Posterior vena cava (tissue), 2 donors: ENCODE measurements around the gene PTPN13. TPM values are rescaled to one million over a fixed set of nuclear protein-coding genes. Genes with fewer than 3 reads are reported as not detected.
"Not testable (repeated sequence)": the region's sequence is repeated elsewhere in the genome, so short reads cannot be mapped to it uniquely, and the experiment has no call there.

Experiments
- DNase-seq: peaks from one replicate; pipeline ENCODE4 v3.0.0-alpha.2; 2020; ENCODE audit warnings: low spot score
- intact Hi-C, 2 donors: fragments of 100-400 bp; cut with DNase I; formaldehyde crosslinking; loops; one replicate each; pipeline versions ENCODE4 v1.14.1 to v1.14.2; 2022 to 2023
- total RNA-seq, 2 donors: library from RNA; stranded (reverse); fragmentation: NEBNext Ultra II Directional; extraction: Animal tissue kit (Norgen Biotek cat#: 25700); gene quantifications; one replicate each; pipeline ENCODE4 v1.2.1, GENCODE V29; 2021
- donor health status: DM: yes; HTN: yes; CAD: no.
- donor health status: DM: yes; HTN: yes; CAD: no.

The PTPN13 gene
- total RNA-seq, 2 donors from 2014 or later = 11.2 to 20.9 TPM

DNA sequence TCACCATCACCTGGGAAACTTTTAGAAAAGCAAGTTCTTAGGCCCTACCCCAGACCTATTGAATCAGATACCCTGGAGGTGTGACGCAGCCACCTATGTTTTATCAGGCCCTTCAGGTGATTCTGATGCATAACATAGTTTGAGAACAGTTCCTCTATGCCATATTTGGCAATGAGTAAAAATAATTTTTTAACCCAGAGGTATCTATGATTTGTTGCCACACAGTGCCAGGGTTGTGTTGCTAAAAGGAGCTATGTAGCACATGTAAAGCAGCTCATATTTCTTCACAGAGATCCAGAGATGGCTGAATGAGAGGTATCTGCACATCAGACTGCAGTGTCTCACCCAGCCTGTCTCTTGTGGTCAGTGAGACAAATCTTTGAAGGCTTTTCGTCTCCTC lies 85.3 kb downstream of the PTPN13 start:
- intact Hi-C loops = no loop called here
- DNase-seq = no peak

- intact Hi-C loops = no loop called here
- DNase-seq = no peak
Measured at GRCh38 chr4:86683167-86683566, 89.1 kb downstream of the PTPN13 start.

GRCh38 chr4:86683983-86684382 lies 89.9 kb downstream of the PTPN13 start:
- no peak for DNase-seq
- intact Hi-C loops = no loop called here

- intact Hi-C loops = no loop called here
- DNase-seq = no peak
Measured at GRCh38 chr4:86685401-86685800, 91.3 kb downstream of the PTPN13 start.

- intact Hi-C loops = no loop called here
Measured at GRCh38 chr4:86686741-86687140, 92.6 kb downstream of the PTPN13 start.

GRCh38 chr4:86688026-86688425 lies 93.9 kb downstream of the PTPN13 start:
- DNase-seq = no peak
- intact Hi-C loops = no loop called here

More at GRCh38 chr4:86686741-86687140, 92.6 kb downstream of the PTPN13 start:
- DNase-seq = no peak

GRCh38 chr4:86704601-86705000 lies 110.5 kb downstream of the PTPN13 start:
- intact Hi-C loops = no loop called here
- DNase-seq = no peak

DNA sequence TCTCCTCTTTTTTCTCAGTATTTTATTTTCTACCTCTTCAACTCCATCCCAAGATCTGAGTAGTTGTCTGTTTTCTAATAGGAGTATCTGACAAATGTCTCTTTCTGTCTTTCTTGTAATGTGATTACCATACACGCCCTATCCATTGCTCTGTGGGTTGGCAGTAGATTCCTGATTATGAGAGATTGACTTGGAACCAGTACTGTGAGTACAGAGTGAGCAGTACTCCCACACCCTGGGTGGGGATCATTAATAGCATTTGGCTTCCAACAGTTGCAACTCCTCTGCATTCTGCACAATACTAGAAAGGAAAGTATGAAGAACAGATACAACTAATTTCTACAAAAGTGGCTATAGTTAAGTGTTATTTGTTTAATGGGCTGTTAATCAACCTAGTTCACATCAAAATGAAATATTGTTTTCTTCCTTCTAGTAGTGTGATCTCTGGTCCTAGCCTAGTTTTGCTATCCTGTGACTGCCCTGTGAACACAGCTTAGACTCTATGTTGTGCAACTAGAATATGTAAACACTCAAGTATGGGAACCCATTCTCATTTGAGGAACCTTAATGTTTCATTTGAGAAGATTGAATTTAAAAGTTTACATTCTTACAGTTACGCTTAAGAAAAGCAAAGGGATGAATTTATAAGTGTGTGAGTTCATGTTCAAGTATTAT lies 112.9 kb downstream of the PTPN13 start:
- intact Hi-C loops = no loop called here
- no peak for DNase-seq

DNA sequence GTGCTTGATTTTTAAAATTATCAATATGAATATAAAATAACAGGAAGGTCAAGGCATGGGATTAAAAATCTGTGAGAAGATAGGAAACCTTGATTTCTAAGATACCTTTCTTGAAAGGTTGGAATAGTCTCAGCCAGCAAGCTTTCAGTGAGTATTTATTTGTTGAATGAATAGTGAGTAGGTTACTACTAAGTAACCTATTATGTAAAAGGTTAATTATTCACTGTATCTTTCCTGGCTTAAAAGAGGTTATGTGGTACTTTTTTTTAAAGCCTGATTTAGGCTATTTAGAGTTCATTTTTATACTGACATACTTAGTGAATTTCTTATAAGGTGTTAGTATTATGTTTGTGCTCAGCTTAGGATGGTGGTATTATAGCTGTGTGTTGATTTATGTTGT lies 123.5 kb downstream of the PTPN13 start:
- intact Hi-C loops = no loop called here
- no peak for DNase-seq

GRCh38 chr4:86718152-86718551 lies 124.0 kb downstream of the PTPN13 start:
- intact Hi-C loops = no loop called here
- DNase-seq = no peak

- DNase-seq, intact Hi-C loops: not testable (repeated sequence)
Measured at GRCh38 chr4:86719149-86719548, 125.0 kb downstream of the PTPN13 start.

DNA sequence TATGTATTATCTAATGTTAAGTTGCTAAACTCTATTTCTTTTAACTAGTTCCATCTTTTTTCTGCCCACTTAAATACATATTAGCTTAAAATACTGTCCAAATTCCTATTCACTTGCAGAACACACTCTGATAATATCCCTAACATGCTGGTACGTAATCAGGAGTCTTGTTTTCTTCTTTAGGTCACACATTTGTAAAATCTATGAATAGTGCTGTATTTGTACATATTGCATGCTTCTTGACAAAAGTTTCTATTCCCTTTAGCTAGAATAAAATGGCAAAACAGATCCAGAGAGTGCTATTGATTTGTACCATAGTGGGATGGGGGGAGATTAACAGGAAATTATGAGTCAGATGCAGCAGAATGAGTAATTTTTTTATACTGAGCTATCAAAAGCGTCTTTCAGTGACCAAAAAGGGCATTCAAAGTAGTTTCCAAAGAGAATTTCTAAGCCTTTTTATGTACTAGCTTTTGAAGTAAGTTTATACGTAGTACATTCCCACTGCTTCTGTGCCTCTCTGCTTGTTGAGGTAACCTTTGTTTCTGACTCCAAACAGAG lies 126.5 kb downstream of the PTPN13 start:
- no peak for DNase-seq
- intact Hi-C loops = no loop called here

GRCh38 chr4:86721412-86721811 lies 127.3 kb downstream of the PTPN13 start:
- no peak for DNase-seq
- intact Hi-C loops = no loop called here

DNA sequence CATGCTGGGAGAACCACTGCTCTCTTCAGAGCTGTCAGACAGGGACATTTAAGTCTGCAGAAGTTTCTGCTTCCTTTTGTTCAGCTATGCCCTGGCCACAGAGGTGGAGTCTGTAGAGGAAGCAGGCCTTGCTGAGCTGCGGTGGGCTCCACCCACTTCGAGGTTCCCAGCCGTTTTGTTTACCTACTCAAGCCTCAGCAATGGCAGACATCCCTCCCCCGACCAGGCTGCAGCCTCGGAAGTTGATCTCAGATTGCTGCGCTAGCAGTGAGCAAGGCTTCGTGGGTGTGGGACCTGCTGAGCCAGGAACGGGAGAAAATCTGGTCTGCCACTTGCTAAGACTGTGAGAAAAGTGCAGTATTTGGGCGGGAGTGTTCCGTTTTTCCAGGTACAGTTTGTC lies 136.2 kb downstream of the PTPN13 start:
- intact Hi-C loops = no loop called here
- no peak for DNase-seq

- DNase-seq = no peak
- intact Hi-C loops = no loop called here
Measured at GRCh38 chr4:86737244-86737643, 143.1 kb downstream of the PTPN13 start.

DNA sequence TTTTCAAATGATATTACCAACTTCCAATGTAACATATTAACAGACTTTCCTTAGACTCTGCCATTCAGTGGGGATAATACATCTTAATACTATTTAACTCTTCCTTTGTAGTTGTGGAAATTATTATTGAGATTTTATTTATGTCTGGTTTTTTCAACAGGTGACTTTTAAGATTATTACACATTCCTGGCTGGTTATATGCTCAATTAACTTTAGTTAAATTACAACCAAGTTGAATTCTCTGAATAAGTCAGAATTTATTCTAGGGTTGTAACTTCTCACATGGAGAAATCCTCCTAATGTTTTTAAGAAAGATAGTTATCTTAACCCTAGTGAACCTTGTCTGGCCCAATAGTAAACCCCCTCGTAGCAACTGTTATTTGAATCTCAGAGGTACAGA lies 147.7 kb downstream of the PTPN13 start:
- no peak for DNase-seq
- intact Hi-C loops = no loop called here

- intact Hi-C loops = no loop called here
- DNase-seq = no peak
Measured at GRCh38 chr4:86744570-86744969, 150.5 kb downstream of the PTPN13 start.

GRCh38 chr4:86749121-86749520 lies 155.0 kb downstream of the PTPN13 start:
- intact Hi-C loops = no loop called here
- DNase-seq = no peak

DNA sequence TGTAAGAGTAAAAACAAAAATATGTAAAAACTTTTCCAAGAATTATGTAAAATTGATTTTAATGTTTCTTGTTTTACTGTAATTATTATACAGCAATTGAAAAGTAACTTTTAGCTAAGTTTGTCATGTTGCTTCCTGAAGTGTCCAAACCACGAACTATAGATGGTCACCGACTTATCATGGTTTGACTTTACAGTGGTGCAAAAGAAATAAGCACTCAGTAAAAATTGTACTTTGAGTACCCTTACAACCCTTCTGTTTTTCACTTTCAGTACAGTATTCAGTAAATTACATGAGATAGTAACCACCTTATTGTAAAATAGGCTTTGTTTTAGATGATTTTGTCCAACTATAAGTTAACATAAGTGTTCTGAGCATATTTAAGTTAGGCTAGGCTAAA lies 161.3 kb downstream of the PTPN13 start:
- no peak for DNase-seq
- intact Hi-C loops = no loop called here

DNA sequence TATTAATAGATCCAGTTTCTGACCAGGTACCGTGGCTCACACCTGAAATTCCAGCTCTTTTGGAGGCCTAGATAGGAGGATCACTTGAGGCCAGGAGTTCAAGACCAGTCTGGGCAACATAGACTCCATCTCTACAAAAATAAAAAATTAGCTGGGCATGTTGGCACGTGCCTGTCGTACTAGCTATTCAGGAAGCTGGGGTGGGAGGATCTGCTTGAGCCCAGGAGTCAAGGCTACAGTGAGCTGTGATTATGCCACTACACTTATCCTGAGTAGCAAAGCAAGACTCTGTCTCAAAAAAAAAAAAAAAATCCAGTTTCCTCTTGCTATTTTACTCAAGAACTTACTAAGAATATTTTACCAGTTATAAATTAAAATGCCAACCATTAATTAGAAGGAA lies 163.4 kb downstream of the PTPN13 start:
- intact Hi-C loops = no loop called here

GRCh38 chr4:86759298-86759697 lies 165.2 kb downstream of the PTPN13 start:
- intact Hi-C loops = no loop called here
- no peak for DNase-seq

More for the DNA sequence above, 163.4 kb downstream of the PTPN13 start:
- DNase-seq = no peak
